Loucy (cell line): Measurements from ENCODE around the gene TBC1D22A.

ENCODE experiments used
- H2AFZ ChIP-seq: fragments of 200-600 bp; sonication (generic); 2 replicates; pipeline ENCODE4 v1.6.0; 2016; ENCODE audit warnings: antibody characterized with exemption, mild to moderate bottlenecking, low read length, moderate library complexity
- H3F3A ChIP-seq: fragments of 200-600 bp; 2 replicates; pipeline ENCODE4 v1.6.0; 2016; ENCODE audit warnings: antibody characterized with exemption, low read depth, mild to moderate bottlenecking
- H3K27me3 ChIP-seq: fragments of 200-600 bp; sonication (generic); 2 replicates; pipeline ENCODE4 v1.6.1; 2014; ENCODE audit warnings: low read length, mild to moderate bottlenecking; ENCODE audit not compliant: insufficient read depth, poor library complexity, severe bottlenecking
- H3K36me3 ChIP-seq: fragments of 200-600 bp; sonication (generic); 2 replicates; pipeline ENCODE4 v1.6.1; 2016; ENCODE audit warnings: low read length; ENCODE audit not compliant: insufficient read depth
- H3K4me1 ChIP-seq: fragments of 200-600 bp; sonication (generic); 2 replicates; pipeline ENCODE4 v1.5.1; 2014; ENCODE audit warnings: low read length, mild to moderate bottlenecking; ENCODE audit not compliant: insufficient read depth, poor library complexity, severe bottlenecking
- H3K4me2 ChIP-seq: fragments of 200-600 bp; sonication (generic); 2 replicates; pipeline ENCODE4 v1.6.0; 2014; ENCODE audit warnings: antibody characterized with exemption, low read length, low read depth, mild to moderate bottlenecking; ENCODE audit not compliant: poor library complexity, severe bottlenecking
- H3K4me3 ChIP-seq: fragments of 200-600 bp; sonication (generic); 2 replicates; pipeline ENCODE4 v1.5.1; 2014; ENCODE audit warnings: low read length, mild to moderate bottlenecking, mixed read lengths; ENCODE audit not compliant: poor library complexity, severe bottlenecking
- H3K79me2 ChIP-seq: fragments of 200-600 bp; sonication (generic); 2 replicates; pipeline ENCODE4 v1.6.1; 2014; ENCODE audit warnings: low read length; ENCODE audit not compliant: insufficient read depth
- H3K9ac ChIP-seq: fragments of 200-600 bp; sonication (generic); 2 replicates; pipeline ENCODE4 v1.6.0; 2014; ENCODE audit warnings: mild to moderate bottlenecking, low read depth, low read length, moderate library complexity; ENCODE audit not compliant: poor library complexity, severe bottlenecking
- H3K9me2 ChIP-seq: fragments of 200-600 bp; sonication (generic); replicated peaks from 2 replicates; pipeline ENCODE4 v1.6.1; 2016; ENCODE audit warnings: low read depth, low read length, mixed read lengths
- H3K9me3 ChIP-seq: fragments of 200-600 bp; sonication (generic); 2 replicates; pipeline ENCODE4 v1.6.1; 2014; ENCODE audit warnings: mild to moderate bottlenecking, antibody characterized with exemption, low read length, low read depth; ENCODE audit not compliant: insufficient read depth
- H4K20me1 ChIP-seq: fragments of 200-600 bp; sonication (generic); 2 replicates; pipeline ENCODE4 v1.6.0; 2014; ENCODE audit warnings: antibody characterized with exemption, low read length, mild to moderate bottlenecking; ENCODE audit not compliant: insufficient read depth, poor library complexity, severe bottlenecking
- EZH2phosphoT487 ChIP-seq: fragments of 200-600 bp; IDR thresholded peaks from 2 replicates; pipeline ENCODE4 v1.6.1; 2018; ENCODE audit warnings: antibody characterized with exemption, mild to moderate bottlenecking, moderate library complexity, borderline replicate concordance
- TF ChIP-seq, protein P1 (sequence below): fragments of 200-600 bp; sonication (generic); conservative IDR thresholded peaks from 2 replicates; pipeline ENCODE4 v1.5.1; 2014; ENCODE audit warnings: mild to moderate bottlenecking, antibody characterized with exemption, low read length

TBC1D22A gene

DNA sequence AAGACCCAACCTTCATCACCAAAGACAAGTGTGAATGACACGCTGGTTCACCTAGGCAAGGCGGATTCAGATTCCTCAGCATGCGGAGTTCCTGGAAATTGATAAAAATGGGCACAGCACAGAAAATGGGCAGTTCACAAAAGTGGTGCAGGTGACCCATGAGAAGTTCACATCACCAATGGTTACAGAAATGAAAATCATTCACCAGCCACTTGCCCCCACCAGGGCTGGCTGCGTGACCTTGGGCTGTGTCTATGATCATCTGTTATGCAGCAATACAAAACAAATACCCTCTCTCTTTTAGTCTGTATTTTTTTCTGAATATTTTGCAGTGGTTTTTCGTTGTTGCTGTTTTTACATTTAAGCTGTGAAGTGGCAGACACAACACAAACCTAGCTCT is 415.9 kb downstream of the TBC1D22A start:
- Histone ChIP-seq H2AFZ (no peak overlapping the region), H3K36me3 (peaks cover 10% of the 10 kb centered on the region; the same call in 1 of the 2 replicates), H3K4me1 (no peaks in the 10 kb centered on the region), H3K9ac (no peak overlapping the region), H3K4me2 (no peak overlapping the region), H3K79me2 (no peaks in the 10 kb centered on the region), H3K9me3 (no peaks in the 10 kb centered on the region), H3K4me3 (no peak overlapping the region), H3K27me3 (no peaks in the 10 kb centered on the region), H4K20me1 (no peaks in the 10 kb centered on the region), H3F3A (no peaks in the 10 kb centered on the region), H3K9me2 (no peaks in the 10 kb centered on the region)
- TF ChIP-seq, protein P1, sequence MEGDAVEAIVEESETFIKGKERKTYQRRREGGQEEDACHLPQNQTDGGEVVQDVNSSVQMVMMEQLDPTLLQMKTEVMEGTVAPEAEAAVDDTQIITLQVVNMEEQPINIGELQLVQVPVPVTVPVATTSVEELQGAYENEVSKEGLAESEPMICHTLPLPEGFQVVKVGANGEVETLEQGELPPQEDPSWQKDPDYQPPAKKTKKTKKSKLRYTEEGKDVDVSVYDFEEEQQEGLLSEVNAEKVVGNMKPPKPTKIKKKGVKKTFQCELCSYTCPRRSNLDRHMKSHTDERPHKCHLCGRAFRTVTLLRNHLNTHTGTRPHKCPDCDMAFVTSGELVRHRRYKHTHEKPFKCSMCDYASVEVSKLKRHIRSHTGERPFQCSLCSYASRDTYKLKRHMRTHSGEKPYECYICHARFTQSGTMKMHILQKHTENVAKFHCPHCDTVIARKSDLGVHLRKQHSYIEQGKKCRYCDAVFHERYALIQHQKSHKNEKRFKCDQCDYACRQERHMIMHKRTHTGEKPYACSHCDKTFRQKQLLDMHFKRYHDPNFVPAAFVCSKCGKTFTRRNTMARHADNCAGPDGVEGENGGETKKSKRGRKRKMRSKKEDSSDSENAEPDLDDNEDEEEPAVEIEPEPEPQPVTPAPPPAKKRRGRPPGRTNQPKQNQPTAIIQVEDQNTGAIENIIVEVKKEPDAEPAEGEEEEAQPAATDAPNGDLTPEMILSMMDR: no peak

DNA sequence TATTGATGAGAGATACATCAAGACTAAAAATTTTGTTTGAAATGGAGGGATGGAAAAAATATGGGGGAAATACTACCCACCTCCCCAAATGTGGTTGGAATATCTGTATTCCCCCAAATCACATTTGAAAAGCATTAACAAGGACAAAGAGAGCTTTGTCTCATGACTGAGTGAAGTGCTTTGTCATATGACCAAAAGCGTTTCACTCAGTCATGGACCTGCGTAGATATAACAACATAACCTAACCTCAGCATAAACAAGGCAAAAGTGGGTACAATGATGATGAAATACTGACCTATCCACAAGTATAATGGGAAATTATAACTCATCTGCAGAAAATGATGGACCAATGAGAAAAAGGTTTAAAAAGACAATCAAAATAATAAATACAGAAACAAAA is 418.3 kb downstream of the TBC1D22A start:
- Histone ChIP-seq H3K4me2 (no peak overlapping the region), H3K9me3 (no peaks in the 10 kb centered on the region), H3K27me3 (no peaks in the 10 kb centered on the region), H3K4me3 (no peak overlapping the region), H3F3A (no peaks in the 10 kb centered on the region), H3K4me1 (no peaks in the 10 kb centered on the region), H2AFZ (no peak overlapping the region), H3K9me2 (no peaks in the 10 kb centered on the region), H3K36me3 (no peaks in the 10 kb centered on the region; the same call in 1 of the 2 replicates), H4K20me1 (no peaks in the 10 kb centered on the region), H3K9ac (no peak overlapping the region), H3K79me2 (no peaks in the 10 kb centered on the region)
- TF ChIP-seq EZH2phosphoT487: no peak
- TF ChIP-seq, protein P1: no peak

DNA sequence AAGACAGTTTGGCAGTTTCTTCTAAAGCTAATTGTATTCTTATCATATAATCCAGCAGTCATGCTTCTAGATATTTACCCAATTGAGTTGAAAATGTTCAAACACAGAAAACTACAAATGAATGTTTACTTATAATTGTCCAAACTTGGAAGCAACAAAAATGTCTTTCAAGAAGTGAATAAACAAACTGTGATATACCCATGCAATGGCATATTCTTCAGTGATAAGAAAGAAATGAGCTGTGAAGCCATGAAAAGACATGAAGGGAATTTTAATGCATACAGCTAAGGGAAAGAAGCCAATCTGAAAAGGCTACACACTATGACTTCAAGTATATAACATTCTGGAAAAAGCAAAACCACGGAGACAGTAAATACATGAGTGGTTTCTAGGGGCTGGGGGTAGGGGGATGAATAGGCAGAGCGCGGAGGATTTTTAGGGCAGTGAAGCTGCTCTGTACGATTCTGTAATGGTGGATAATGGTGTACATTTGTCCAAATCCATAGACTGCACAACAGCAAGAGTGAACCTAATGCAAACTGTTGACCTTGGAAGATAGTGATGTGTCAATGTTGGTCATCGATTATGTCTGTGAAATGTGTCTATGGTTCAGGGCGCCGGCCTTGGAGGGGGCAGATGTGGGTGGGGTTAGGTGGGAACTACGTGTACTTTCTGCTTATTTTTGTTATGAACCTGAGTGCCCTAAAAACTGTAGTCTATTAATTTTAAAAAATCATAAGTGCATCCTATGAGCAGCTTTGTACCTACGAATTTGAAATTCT is 424.9 kb downstream of the TBC1D22A start:
- H3K4me2 ChIP-seq: no peak overlapping the region
- TF ChIP-seq, protein P1: no peak
- TF ChIP-seq EZH2phosphoT487: no peak
- H3K79me2 ChIP-seq: no peaks in the 10 kb centered on the region
- no peaks in the 10 kb centered on the region for H4K20me1 ChIP-seq
- no peaks in the 10 kb centered on the region for H3K36me3 ChIP-seq
- no peak overlapping the region for H3K9ac ChIP-seq
- no peaks in the 10 kb centered on the region; the same call in 1 of the 2 replicates for H3K9me3 ChIP-seq
- H3K27me3 ChIP-seq: no peaks in the 10 kb centered on the region
- no peaks in the 10 kb centered on the region for H3K9me2 ChIP-seq
- H3F3A ChIP-seq: no peaks in the 10 kb centered on the region
- H3K4me3 ChIP-seq: no peak overlapping the region
- H2AFZ ChIP-seq: no peak overlapping the region
- H3K4me1 ChIP-seq: no peaks in the 10 kb centered on the region
